K562 (cell line): Measurements from ENCODE around the gene POMT2. TPM values are rescaled to one million over a fixed set of nuclear protein-coding genes. Genes with fewer than 3 reads are reported as not detected.

Source experiments
- ATAC-seq: fragments of 200-7000 bp; cut with Tn5 transposase; 3 replicates; pipeline ENCODE4 v1.9.1; 2020; ENCODE audit warnings: moderate library complexity
- BruUV-seq: library from RNA; stranded (reverse); fragments of 400-500 nt; replicated peaks from 2 replicates; lab custom pipeline; 2021; lab: Mats Ljungman, UMichigan
- CTCF ChIA-PET: fragments of 300-600 bp; formaldehyde crosslinking; extraction: SDS; loops from one replicate; lab custom pipeline; 2021; ENCODE audit warnings: low intra/inter-chr PET ratio; lab: Yijun Ruan, JAX
- POLR2A ChIA-PET: fragments of 300-600, 350-650 bp; sonication (Branson Sonifier 250); formaldehyde crosslinking; extraction: SDS; loops from one replicate; lab custom pipeline; 2021; ENCODE audit warnings: antibody characterized with exemption, inconsistent platforms; lab: Yijun Ruan, JAX
- DNase-seq, 4 experiments: peaks; one replicate each; pipeline versions ENCODE4 v3.0.0 to v3.0.0-alpha.2; 2011 to 2018; ENCODE audit warnings: low spot score in 3 of 4, mixed read lengths in 3 of 4; ENCODE audit errors: extremely low read depth in 1 of 4
- FAIRE-seq: peaks from 2 replicates; lab custom pipeline; 2011; peaks lifted over from hg19 to GRCh38; lab: Jason Lieb, UNC
- H2AFZ ChIP-seq: 2 replicates; pipeline ENCODE4 v1.6.0; 2011; ENCODE audit warnings: low read depth, low read length, control low read depth, inconsistent platforms
- H3K27ac ChIP-seq: fragments of 200-600 bp; 3 replicates; pipeline ENCODE4 v1.8.0; 2011; ENCODE audit warnings: low read depth, mild to moderate bottlenecking, control low read depth, inconsistent platforms, low read length, moderate library complexity, mixed read lengths; ENCODE audit errors: extremely low read depth
- H3K27me3 ChIP-seq, 2 experiments: fragments of 300-600 bp in 1 of 2; 2 replicates in 1 of 2; 3 replicates in 1 of 2; pipeline versions ENCODE4 v1.6.0 to v1.8.0; 2011; ENCODE audit warnings: inconsistent platforms in 2 of 2, low read length in 2 of 2, mild to moderate bottlenecking in 1 of 2, mixed read lengths in 1 of 2, moderate library complexity in 1 of 2; ENCODE audit not compliant: control insufficient read depth in 2 of 2, insufficient read depth in 2 of 2
- H3K36me3 ChIP-seq: fragments of 300-600 bp; 3 replicates; pipeline ENCODE4 v1.8.0; 2011; ENCODE audit warnings: mild to moderate bottlenecking, low read length, inconsistent platforms; ENCODE audit not compliant: control insufficient read depth, insufficient read depth
- H3K4me1 ChIP-seq, 2 experiments: fragments of 200-600 bp in 1 of 2; replicated peaks in 1 of 2; 2 replicates in 1 of 2; 3 replicates in 1 of 2; pipeline versions ENCODE4 v1.5.1 to v1.8.0; 2011; ENCODE audit warnings: inconsistent platforms in 2 of 2, low read length in 2 of 2, mild to moderate bottlenecking in 1 of 2, mixed read lengths in 1 of 2, moderate library complexity in 1 of 2; ENCODE audit not compliant: control insufficient read depth in 2 of 2, insufficient read depth in 2 of 2
- H3K4me2 ChIP-seq: 2 replicates; pipeline ENCODE4 v1.6.1; 2011; ENCODE audit warnings: low read length, control low read depth, inconsistent platforms, mixed read lengths; ENCODE audit not compliant: insufficient read depth
- H3K4me3 ChIP-seq: fragments of 200-600 bp; sonication (generic), shearing (Covaris generic); 2 replicates; pipeline ENCODE4 v1.5.1; 2016; ENCODE audit warnings: control low read depth, inconsistent platforms
- H3K79me2 ChIP-seq: fragments of 200-600 bp; 3 replicates; pipeline ENCODE4 v1.8.0; 2011; ENCODE audit warnings: low read length, inconsistent platforms; ENCODE audit not compliant: control insufficient read depth, insufficient read depth
- H3K9ac ChIP-seq, 2 experiments: 2 replicates each; pipeline versions ENCODE4 v1.6.0 to v1.6.1; 2011; ENCODE audit warnings: low read depth in 2 of 2, low read length in 2 of 2, control low read depth in 1 of 2, inconsistent platforms in 1 of 2, mild to moderate bottlenecking in 1 of 2, mixed read lengths in 1 of 2; ENCODE audit not compliant: insufficient read depth in 1 of 2
- H3K9me1 ChIP-seq: one replicate; pipeline ENCODE4 v1.6.0; 2011; ENCODE audit warnings: inconsistent platforms, mild to moderate bottlenecking, low read length, moderate library complexity; ENCODE audit not compliant: control insufficient read depth, insufficient read depth
- H3K9me3 ChIP-seq: replicated peaks from 2 replicates; pipeline ENCODE4 v1.5.1; 2011; ENCODE audit warnings: low read depth, low read length, inconsistent platforms; ENCODE audit not compliant: control insufficient read depth, insufficient read depth
- H4K20me1 ChIP-seq: replicated peaks from 2 replicates; pipeline ENCODE4 v1.6.1; 2011; ENCODE audit warnings: low read length, inconsistent platforms, mixed read lengths; ENCODE audit not compliant: control insufficient read depth, insufficient read depth
- BRCA1 ChIP-seq, 2 experiments: fragments of 450-650 bp in 1 of 2; sonication (generic) in 1 of 2; formaldehyde crosslinking in 1 of 2; IDR thresholded peaks; 2 replicates each; pipeline versions ENCODE4 v1.5.0 to v1.6.1; 2017 to 2020; ENCODE audit warnings: mild to moderate bottlenecking in 1 of 2, missing genetic modification reagents in 1 of 2
- CBX2 ChIP-seq: fragments of 200-600 bp; sonication (generic); IDR thresholded peaks from one replicate; pipeline ENCODE4 v1.6.1; 2012; ENCODE audit warnings: mild to moderate bottlenecking, low read length, inconsistent platforms; ENCODE audit not compliant: insufficient read depth, poor library complexity, severe bottlenecking
- GABPB2 ChIP-seq: fragments of 250-450 bp; sonication (Bioruptor Pico); conservative IDR thresholded peaks from 2 replicates; pipeline ENCODE4 v1.5.1; 2021; ENCODE audit warnings: mild to moderate bottlenecking
- HDGF ChIP-seq: fragments of 450-650 bp; IDR thresholded peaks from 2 replicates; pipeline ENCODE4 v1.6.1; 2016
- JUN ChIP-seq, 2 experiments: sonication (generic) in 1 of 2; formaldehyde crosslinking in 1 of 2; IDR thresholded peaks; 2 replicates each; pipeline versions ENCODE4 v1.6.1 to v1.8.0; 2012 to 2022; ENCODE audit warnings: borderline replicate concordance in 2 of 2, mild to moderate bottlenecking in 2 of 2, improper control_type of control experiment in 1 of 2, low read depth in 1 of 2, low read length in 1 of 2, missing genetic modification reagents in 1 of 2
- KAT2B ChIP-seq: IDR thresholded peaks from one replicate; pipeline ENCODE4 v1.6.1; 2012; ENCODE audit warnings: low read depth, mild to moderate bottlenecking, control low read depth, inconsistent platforms, low read length, moderate library complexity
- ZNF121 ChIP-seq: sonication (generic); formaldehyde crosslinking; conservative IDR thresholded peaks from 2 replicates; pipeline ENCODE4 v1.8.0; 2022; ENCODE audit warnings: missing genetic modification reagents
- ZNF584 ChIP-seq: fragments of 200-800 bp; sonication (Bioruptor generic); IDR thresholded peaks from 2 replicates; pipeline ENCODE4 v1.6.1; 2016; ENCODE audit warnings: low read depth, mild to moderate bottlenecking, missing genetic modification characterization, missing compliant biosample characterization
- ZNF644 ChIP-seq: fragments of 200-800 bp; sonication (Bioruptor generic); IDR thresholded peaks from 2 replicates; pipeline ENCODE4 v1.6.1; 2016; ENCODE audit warnings: low read depth, missing genetic modification characterization, missing compliant biosample characterization
- WGBS: fragments of 100-300 bp; shearing (Covaris generic); methylation state at CpG from one replicate; pipeline ENCODE4 v1.1.6; 2016; ENCODE audit warnings: low coverage, mixed read lengths; ENCODE audit not compliant: insufficient coverage; ENCODE audit errors: missing lambda C conversion rate; 5-methylcytosine and 5-hydroxymethylcytosine counted together
- in situ Hi-C: fragments of 300-500 bp; cut with MboI; formaldehyde crosslinking; loops from 4 replicates; pipeline ENCODE4 v1.15.0; 2018; ENCODE audit warnings: inconsistent platforms, mixed read lengths
- intact Hi-C: fragments of 100-400 bp; cut with micrococcal nuclease; formaldehyde crosslinking; loops from 2 replicates; pipeline ENCODE4 v1.14.2; 2022
- polyA plus RNA-seq, 8 experiments: library from polyadenylated mRNA; depleted of rRNA in 4 of 8; stranded (reverse) in 5 of 8; unstranded in 3 of 8; fragments of >200 nt; fragmentation: Nextera tagmentation in 2 of 8; fragmentation: Illumina TruSeq in 1 of 8; extraction: Ambion mirVana in 2 of 8; extraction: Trizol in 1 of 8; gene quantifications; 2 replicates each; pipeline versions ENCODE4 v1.2.1 to v1.2.3, GENCODE V29; 2011 to 2014; ENCODE audit warnings: inconsistent platforms in 1 of 8, missing spikeins in 1 of 8
- total RNA-seq, 7 experiments: library from RNA; depleted of rRNA in 6 of 7; stranded (reverse); fragments of >200 nt in 6 of 7; fragmentation: Illumina TruSeq in 2 of 7; extraction: Trizol in 2 of 7; gene quantifications; 2 replicates each; pipeline versions ENCODE4 v1.2.1 to v1.2.3, GENCODE V29; 2011 to 2021; ENCODE audit warnings: low replicate concordance in 1 of 7
- TF ChIP-seq, protein P1 (sequence below): fragments of 200-400 bp; formaldehyde crosslinking; IDR thresholded peaks from 2 replicates; pipeline ENCODE4 v1.6.1; 2017; ENCODE audit warnings: mild to moderate bottlenecking, low read depth, low read length, moderate library complexity
- TF ChIP-seq, protein P2 (sequence below): sonication (generic); formaldehyde crosslinking; IDR thresholded peaks from 2 replicates; pipeline ENCODE4 v1.8.0; 2023; ENCODE audit warnings: mild to moderate bottlenecking, missing genetic modification reagents
- TF ChIP-seq, protein P3 (sequence below): fragments of 450-650 bp; IDR thresholded peaks from 2 replicates; pipeline ENCODE4 v1.7.0; 2016; ENCODE audit warnings: borderline replicate concordance

POMT2 gene
- total and polyA plus RNA-seq, 9 of the 15 experiments (the other 6 are each of a cell fraction or from before 2014, with no cell fraction given) = 0.39 to 16.6 (median 7.8) TPM

DNA sequence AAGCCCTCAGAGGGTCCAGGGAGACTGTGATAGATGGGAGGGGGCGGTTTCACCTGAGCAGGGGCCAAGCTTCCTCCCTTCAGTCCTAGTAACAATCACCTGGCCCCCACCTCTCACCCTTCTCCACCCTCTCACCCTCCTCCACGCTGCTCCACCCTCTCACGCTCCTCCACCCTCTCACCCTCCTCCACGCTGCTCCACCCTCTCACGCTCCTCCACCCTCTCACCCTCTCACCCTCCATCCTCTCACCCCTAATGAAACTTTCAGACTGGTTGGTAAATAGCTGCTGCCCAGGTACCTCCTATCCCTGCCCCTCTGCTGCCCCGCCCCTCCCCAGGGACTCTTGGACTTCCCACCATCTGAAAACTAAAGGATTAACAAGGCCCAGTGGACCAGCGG is 83.9 kb downstream of the POMT2 start:
- Histone ChIP-seq H3K79me2 (no peaks in the 10 kb centered on the region), H3K4me1 (no peaks in the 10 kb centered on the region; a peak in 1 of 5 replicates), H3K9me1 (no peaks in the 10 kb centered on the region), H2AFZ (no peak overlapping the region), H3K4me3 (no peak overlapping the region), H3K4me2 (no peak overlapping the region), H3K27me3 (peaks cover under 1 to 18% of the 10 kb centered on the region in 2 experiments; a peak in 4 of 5 replicates), H3K36me3 (no peaks in the 10 kb centered on the region), H3K27ac (no peak overlapping the region), H4K20me1 (no peaks in the 10 kb centered on the region), H3K9ac (no peak overlapping the region), H3K9me3 (no peaks in the 10 kb centered on the region)
- in situ Hi-C loops = no loop called here
- FAIRE-seq = no peak
- no peak for DNase-seq
- intact Hi-C loops = no loop called here
- no TSS peak for BruUV-seq
- ChIA-PET CTCF (no interaction called here), POLR2A (no interaction called here)
- TF ChIP-seq, protein P1, sequence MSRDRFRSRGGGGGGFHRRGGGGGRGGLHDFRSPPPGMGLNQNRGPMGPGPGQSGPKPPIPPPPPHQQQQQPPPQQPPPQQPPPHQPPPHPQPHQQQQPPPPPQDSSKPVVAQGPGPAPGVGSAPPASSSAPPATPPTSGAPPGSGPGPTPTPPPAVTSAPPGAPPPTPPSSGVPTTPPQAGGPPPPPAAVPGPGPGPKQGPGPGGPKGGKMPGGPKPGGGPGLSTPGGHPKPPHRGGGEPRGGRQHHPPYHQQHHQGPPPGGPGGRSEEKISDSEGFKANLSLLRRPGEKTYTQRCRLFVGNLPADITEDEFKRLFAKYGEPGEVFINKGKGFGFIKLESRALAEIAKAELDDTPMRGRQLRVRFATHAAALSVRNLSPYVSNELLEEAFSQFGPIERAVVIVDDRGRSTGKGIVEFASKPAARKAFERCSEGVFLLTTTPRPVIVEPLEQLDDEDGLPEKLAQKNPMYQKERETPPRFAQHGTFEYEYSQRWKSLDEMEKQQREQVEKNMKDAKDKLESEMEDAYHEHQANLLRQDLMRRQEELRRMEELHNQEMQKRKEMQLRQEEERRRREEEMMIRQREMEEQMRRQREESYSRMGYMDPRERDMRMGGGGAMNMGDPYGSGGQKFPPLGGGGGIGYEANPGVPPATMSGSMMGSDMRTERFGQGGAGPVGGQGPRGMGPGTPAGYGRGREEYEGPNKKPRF = no peak
- no peak for TF ChIP-seq BRCA1 (IDR thresholded peaks at IDR 0.05)
- TF ChIP-seq BRCA1 (CRISPR knock-in tag; IDR thresholded peaks at IDR 0.05) = no peak
- no peak for TF ChIP-seq GABPB2 (CRISPR knock-in tag)
- no peak for TF ChIP-seq ZNF644
- no peak for TF ChIP-seq JUN (IDR thresholded peaks at IDR 0.05; ENCODE audit: borderline replicate concordance, low read depth, low read length)
- TF ChIP-seq JUN (CRISPR knock-in tag; IDR thresholded peaks at IDR 0.05; ENCODE audit: borderline replicate concordance) = no peak
- no peak for TF ChIP-seq ZNF584
- no peak for TF ChIP-seq KAT2B
- no peak for TF ChIP-seq CBX2
- TF ChIP-seq ZNF121 (CRISPR knock-in tag) = no peak
- TF ChIP-seq, protein P2, sequence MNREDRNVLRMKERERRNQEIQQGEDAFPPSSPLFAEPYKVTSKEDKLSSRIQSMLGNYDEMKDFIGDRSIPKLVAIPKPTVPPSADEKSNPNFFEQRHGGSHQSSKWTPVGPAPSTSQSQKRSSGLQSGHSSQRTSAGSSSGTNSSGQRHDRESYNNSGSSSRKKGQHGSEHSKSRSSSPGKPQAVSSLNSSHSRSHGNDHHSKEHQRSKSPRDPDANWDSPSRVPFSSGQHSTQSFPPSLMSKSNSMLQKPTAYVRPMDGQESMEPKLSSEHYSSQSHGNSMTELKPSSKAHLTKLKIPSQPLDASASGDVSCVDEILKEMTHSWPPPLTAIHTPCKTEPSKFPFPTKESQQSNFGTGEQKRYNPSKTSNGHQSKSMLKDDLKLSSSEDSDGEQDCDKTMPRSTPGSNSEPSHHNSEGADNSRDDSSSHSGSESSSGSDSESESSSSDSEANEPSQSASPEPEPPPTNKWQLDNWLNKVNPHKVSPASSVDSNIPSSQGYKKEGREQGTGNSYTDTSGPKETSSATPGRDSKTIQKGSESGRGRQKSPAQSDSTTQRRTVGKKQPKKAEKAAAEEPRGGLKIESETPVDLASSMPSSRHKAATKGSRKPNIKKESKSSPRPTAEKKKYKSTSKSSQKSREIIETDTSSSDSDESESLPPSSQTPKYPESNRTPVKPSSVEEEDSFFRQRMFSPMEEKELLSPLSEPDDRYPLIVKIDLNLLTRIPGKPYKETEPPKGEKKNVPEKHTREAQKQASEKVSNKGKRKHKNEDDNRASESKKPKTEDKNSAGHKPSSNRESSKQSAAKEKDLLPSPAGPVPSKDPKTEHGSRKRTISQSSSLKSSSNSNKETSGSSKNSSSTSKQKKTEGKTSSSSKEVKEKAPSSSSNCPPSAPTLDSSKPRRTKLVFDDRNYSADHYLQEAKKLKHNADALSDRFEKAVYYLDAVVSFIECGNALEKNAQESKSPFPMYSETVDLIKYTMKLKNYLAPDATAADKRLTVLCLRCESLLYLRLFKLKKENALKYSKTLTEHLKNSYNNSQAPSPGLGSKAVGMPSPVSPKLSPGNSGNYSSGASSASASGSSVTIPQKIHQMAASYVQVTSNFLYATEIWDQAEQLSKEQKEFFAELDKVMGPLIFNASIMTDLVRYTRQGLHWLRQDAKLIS (CRISPR knock-in tag) = no peak
- no peak for TF ChIP-seq HDGF
- TF ChIP-seq, protein P3, sequence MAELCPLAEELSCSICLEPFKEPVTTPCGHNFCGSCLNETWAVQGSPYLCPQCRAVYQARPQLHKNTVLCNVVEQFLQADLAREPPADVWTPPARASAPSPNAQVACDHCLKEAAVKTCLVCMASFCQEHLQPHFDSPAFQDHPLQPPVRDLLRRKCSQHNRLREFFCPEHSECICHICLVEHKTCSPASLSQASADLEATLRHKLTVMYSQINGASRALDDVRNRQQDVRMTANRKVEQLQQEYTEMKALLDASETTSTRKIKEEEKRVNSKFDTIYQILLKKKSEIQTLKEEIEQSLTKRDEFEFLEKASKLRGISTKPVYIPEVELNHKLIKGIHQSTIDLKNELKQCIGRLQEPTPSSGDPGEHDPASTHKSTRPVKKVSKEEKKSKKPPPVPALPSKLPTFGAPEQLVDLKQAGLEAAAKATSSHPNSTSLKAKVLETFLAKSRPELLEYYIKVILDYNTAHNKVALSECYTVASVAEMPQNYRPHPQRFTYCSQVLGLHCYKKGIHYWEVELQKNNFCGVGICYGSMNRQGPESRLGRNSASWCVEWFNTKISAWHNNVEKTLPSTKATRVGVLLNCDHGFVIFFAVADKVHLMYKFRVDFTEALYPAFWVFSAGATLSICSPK = no peak
- no peak for ATAC-seq
- 0% methylated on average over 4 of the region's 7 CpGs for WGBS
